A549 (cell line): ENCODE data around the gene CDKN2A.

Experiments used
- EP300 ChIP-seq, 2 experiments: fragments of >200 bp; sonication (Bioruptor Twin); formaldehyde crosslinking; IDR thresholded peaks; 2 replicates in 1 of 2; 3 replicates in 1 of 2; pipeline ENCODE4 v1.6.1; 2016 to 2017
- HDAC2 ChIP-seq: fragments of 200-600 bp; sonication (generic); IDR thresholded peaks from 2 replicates; pipeline ENCODE4 v1.6.1; 2016
- RAD21 ChIP-seq, 2 experiments: fragments of >200 bp in 1 of 2; sonication (Bioruptor Twin) in 1 of 2; formaldehyde crosslinking in 1 of 2; IDR thresholded peaks in 1 of 2; conservative IDR thresholded peaks in 1 of 2; 2 replicates in 1 of 2; 3 replicates in 1 of 2; pipeline ENCODE4 v1.6.1; 2012 to 2018; ENCODE audit warnings: inconsistent platforms in 1 of 2
- TF ChIP-seq, protein P1 (sequence below): fragments of >200 bp; sonication (Bioruptor Twin); formaldehyde crosslinking; IDR thresholded peaks from 3 replicates; pipeline ENCODE4 v1.5.1; 2016

DNA sequence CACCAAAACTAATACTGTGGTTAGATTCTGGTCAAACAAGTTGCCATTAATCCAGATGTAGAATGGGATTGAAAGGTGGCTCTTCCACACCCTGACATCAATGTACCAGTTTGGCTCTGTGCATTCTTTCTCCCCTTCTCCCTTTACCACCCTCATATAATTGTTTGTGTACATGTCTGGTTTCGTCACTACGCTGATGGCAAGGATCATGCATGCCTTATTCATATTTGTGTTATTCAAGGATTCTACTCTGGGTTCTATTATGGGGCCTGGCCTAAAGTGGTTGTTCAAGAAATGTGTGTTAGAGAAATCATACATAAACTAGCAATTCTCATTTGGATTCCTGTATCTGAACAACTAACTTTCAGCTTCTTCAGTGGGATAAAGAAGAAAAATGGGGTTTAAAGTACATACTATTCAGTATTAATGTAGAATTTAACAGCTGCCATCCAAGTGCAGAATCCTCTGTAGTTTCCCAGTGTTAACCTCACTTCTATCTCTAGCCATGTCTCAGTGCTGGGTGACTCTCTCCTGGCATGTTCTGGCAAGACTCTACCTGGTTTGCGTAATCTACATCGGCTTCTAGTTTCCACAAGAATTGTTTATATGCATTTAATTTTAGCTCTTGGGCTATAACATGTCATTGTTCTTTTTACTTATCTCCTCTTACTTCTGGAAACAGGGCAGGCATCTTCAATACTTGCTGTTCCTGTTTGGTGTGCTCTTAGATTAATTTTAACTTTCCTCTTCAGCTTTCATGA is 42.9 kb upstream of the CDKN2A start:
- TF ChIP-seq, protein P1, sequence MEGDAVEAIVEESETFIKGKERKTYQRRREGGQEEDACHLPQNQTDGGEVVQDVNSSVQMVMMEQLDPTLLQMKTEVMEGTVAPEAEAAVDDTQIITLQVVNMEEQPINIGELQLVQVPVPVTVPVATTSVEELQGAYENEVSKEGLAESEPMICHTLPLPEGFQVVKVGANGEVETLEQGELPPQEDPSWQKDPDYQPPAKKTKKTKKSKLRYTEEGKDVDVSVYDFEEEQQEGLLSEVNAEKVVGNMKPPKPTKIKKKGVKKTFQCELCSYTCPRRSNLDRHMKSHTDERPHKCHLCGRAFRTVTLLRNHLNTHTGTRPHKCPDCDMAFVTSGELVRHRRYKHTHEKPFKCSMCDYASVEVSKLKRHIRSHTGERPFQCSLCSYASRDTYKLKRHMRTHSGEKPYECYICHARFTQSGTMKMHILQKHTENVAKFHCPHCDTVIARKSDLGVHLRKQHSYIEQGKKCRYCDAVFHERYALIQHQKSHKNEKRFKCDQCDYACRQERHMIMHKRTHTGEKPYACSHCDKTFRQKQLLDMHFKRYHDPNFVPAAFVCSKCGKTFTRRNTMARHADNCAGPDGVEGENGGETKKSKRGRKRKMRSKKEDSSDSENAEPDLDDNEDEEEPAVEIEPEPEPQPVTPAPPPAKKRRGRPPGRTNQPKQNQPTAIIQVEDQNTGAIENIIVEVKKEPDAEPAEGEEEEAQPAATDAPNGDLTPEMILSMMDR = no peak
- no peak for TF ChIP-seq EP300 (IDR thresholded peaks at IDR 0.05)
- no peak for TF ChIP-seq HDAC2
- TF ChIP-seq RAD21 (conservative IDR thresholded peaks at IDR 0.05 in 1 of 2, IDR thresholded peaks at IDR 0.05 in 1 of 2) = no peak
